ENCODE results near the gene LAMA5.

GRCh38 chr20:62326959-62327725 lies 40.0 kb downstream of the LAMA5 start:
- TF ChIP-seq CTCF (optimal IDR thresholded peaks at IDR 0.05 in 1 of 3, IDR thresholded peaks at IDR 0.05 in 1 of 3, conservative IDR thresholded peaks at IDR 0.05 in 1 of 3; ENCODE audit: extremely low read depth in 1 of 3, insufficient read depth in 2 of 3, low read length in 3 of 3): no peak
- TF ChIP-seq EZH2 (IDR thresholded peaks at IDR 0.05; ENCODE audit: low read length): no peak

Measured in keratinocyte (primary cell).